Bone marrow (tissue), 2 donors: ENCODE results near the gene ZBTB7B.
A peak's percentile ranks its signal among the peaks of the same experiment; 100 is the strongest.

ENCODE experiments used
- DNase-seq, 2 donors: peaks; one replicate each; lab custom pipeline; 2025; lab: John Stamatoyannopoulos, UW

ZBTB7B gene

DNA sequence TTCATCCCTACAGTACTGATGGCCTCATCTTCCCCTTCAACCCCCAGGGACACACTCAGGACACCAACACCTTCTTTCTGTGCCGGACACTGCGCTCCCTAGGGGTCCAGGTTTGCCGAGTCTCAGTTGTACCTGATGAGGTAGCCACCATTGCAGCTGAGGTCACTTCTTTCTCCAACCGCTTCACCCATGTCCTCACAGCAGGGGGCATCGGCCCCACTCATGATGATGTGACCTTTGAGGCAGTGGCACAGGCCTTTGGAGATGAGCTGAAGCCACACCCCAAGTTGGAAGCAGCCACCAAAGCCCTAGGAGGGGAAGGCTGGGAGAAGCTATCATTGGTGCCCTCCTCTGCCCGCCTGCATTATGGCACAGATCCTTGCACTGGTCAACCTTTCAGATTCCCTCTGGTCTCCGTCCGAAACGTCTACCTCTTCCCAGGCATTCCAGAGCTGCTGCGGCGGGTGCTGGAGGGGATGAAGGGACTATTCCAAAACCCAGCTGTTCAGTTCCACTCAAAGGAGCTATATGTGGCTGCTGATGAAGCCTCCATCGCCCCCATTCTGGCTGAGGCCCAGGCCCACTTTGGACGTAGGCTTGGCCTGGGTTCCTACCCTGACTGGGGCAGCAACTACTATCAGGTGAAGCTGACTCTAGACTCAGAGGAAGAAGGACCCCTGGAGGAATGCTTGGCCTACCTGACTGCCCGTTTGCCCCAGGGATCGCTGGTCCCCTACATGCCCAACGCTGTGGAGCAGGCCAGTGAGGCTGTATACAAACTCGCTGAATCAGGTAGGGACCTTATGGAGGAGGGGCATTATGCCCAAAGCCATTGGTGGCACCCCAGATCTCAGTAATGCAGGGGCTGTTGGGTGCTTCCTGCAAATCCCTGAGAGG, 14.3 kb upstream of the ZBTB7B start:
- no peak for DNase-seq

DNA sequence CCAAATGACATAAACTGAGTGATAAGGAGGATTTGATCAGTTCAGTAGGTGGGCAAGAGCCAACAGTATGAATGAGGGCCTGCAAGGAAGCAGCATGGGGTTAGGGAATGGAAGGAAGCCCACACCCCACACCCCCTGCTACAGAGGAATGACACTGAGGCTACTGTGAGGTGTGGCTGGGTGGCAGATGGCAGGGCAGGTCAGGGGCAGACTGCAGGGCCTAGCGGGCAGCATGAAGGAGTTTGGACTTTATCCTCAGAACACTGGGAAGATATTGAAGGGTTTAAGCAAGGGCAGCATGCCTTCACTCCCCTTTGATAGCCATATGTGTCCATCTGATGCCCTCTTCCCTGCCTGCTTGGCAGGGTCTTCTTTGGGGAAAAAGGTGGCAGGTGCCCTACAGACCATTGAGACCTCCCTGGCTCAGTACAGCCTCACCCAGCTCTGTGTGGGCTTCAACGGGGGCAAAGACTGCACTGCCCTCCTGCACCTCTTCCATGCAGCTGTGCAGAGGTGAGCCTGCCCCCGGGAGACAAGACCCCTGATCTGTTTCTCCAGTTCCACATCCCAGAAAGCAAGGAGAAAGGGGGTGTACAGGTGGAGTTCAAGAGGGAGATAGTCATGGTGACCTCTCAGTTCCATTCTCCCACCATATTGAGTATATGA, 13.3 kb upstream of the ZBTB7B start:
- DNase-seq = no peak

DNA sequence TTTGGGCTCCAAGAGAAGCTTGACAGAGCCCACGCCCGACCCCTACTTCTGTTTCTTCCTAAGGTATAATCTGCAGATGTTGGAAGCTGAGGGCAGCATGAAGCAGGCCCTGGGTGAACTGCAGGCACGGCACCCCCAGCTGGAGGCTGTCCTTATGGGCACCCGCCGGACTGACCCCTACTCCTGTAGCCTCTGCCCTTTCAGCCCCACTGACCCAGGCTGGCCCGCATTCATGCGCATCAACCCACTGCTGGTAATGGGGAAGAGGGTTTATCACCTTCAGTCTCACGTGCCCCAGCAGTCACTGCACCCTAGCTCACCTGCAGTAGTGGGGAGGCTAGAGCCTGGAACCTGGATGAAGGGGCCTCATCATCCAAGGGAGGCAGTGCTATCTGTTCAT, 12.3 kb upstream of the ZBTB7B start:
- no peak for DNase-seq

DNA sequence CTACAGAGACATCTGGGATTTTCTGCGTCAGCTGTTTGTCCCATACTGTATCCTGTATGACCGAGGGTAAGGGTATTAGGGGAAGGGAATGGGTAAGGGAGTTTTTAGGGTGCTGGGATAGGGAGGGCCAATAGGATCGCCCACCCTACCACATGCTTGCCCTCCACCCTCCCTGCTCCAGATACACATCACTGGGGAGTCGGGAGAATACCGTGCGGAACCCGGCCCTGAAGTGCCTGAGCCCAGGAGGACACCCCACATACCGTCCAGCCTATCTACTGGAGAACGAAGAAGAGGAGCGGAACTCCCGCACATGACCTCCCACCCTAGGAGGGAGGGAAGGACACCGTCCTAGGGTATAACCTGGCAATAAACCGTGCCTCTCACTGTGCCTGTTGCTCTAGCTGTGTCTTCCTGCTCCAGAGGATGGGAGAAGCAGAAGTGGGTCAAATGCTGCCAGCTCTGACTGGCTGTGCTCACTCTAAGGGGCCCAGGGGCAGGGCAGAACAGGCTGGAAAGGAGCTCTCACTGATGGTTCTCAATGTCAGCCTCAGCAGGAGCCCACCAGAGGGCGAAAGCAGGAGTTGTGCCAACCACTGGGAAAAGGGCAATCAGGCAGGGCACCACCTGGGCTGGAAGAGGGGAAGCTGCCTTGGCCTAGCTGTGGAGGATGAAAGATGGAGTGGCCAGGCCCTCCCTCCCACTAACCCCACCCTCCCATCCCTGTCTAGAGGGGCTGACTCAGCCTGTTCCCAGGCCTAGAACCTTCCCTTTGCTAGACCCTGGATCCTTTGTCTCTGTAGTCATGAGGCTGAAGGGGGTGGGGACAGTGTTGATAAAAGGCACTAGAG, 9.7 kb upstream of the ZBTB7B start:
- no peak for DNase-seq

DNA sequence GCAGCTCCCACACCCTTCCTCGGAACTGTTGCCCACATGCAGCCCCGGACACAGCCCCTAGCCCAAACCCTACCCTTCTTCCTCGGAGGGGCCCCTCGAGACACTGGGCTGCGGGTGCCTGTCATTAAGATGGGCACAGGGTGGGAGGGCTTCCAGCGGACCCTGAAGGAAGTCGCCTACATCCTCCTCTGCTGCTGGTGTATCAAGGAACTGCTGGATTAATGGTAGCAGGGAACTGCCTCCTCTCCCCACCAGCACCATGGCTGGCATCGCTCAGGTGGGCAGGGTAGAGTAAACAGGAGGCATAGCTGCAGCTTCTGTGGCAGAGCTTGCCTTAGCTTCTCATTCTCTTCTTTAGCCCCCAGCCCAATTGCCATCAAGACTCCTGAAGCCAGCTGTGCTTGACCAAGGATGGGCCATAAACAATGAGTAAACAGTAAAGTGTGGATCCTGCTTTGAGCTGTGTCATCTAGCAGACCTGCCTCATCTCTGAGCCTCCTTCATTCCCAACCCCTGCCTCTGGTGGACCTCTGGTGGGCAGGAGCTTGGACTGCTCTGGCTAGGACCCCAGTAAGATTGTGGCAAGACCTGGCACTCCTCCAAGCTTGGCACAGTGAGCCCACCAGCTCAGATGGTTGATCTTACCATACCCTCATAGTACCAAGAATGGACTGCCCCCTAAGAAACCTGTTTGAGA, 8.9 kb upstream of the ZBTB7B start, which contains the start of gene LENEP:
Gene LENEP, plus strand, starts transcription at position 15 of the 697 bp plus-strand sequence. Its CDS starts 22 bp downstream, at position 37.
- DNase-seq = no peak

DNA sequence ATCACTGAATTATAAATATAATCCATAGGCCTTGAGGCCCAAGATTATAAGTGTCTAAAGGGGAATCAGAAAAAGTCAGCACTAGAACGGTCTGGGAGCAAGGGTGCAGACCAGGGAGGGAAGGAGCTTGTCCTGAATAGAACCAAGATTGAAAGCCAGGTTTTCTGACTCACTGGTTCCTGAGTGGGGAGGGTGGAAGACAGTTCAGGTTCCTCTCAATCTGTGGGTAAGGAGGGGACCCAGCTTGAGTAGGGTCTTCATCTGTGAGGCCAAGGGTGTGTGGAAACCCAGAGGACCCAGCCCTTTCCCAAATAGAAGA, 8.4 kb upstream of the ZBTB7B start:
- DNase-seq = no peak

DNA sequence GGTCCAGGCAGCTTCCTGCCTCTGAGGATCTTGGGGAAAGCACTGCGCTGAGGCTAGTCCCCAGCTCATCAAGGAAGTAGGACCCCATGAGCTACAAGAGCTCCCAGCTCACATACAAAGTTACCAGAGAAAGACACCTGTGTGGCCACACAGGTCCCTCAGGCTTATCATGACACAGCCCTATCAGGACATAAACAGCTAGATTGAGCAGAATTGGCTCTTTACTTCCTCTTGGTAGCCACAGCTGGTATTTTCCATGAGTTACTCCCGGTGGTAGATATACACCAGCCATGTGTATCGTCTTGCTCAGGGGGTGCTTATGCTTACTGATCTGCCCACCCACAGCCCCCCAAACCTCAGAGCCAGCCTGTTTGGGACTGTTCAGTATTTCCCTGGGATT, 8.0 kb upstream of the ZBTB7B start:
- no peak for DNase-seq

DNA sequence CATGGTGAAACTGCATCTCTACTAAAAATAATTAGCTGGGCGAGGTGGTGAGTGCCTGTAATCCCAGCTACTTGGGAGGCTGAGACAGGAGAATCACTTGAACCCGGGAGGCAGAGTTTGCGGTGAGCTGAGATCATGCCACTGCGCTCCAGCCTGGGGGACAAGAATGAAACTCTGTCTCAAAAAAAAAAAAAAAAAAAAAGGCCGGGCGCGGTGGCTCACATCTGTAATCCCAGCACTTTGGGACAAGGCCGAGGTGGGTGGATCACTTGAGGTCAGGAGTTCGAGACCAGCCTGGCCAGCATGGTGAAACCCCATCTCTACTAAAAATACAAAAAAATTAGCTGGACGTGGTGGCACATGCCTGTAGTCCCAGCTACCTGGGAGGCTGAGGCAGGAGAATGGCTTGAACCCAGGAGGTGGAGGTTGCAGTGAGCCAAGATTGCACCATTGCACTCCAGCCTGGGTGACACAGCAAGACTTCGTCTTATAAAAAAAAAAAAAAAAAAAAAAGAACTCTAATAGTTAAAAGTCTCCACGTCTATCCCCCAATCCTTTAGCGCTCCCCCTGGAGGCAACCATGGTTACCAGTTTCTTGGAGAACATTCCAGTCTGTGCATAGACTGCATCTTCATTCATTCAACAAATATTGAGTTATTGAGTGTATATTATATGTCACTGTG, 7.2 kb upstream of the ZBTB7B start:
- DNase-seq = peak in 1 of 2 donors; percentile 31

DNA sequence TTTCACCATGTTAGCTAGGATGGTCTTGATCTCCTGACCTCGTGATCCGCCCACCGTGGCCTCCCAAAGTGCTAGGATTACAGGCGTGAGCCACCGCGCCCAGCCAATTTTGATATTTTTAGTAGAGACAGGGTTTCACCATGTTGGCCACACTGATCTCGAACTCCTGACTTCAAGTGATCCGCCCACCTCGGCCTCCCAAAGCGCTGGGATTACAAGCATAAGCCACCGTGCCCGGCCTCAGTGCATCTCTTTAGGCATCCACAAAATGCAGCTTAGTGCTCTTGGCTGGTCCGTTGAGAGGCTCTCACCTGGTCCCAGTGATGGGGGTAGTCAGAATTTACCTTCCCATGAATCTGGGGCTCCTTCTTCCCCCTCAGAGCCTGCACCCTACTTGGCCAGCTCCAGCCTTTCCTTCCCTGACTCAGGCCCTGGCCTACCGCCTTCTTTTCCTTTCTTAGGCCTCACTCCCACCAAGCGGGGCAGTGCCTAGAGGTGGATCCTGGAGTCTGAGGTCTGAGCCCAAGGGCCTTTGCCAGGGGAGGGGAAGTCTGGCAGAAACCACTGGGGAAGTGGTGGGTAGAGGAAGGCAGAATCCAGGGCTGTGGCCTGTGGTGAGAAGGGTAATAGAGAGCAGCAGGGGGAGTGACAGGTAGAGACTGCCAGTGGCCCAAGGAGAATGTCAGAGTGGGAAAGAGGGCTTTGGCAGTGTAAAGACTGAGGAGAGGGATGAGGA, 5.5 kb upstream of the ZBTB7B start:
- DNase-seq = peak in 1 of 2 donors; percentile 28

DNA sequence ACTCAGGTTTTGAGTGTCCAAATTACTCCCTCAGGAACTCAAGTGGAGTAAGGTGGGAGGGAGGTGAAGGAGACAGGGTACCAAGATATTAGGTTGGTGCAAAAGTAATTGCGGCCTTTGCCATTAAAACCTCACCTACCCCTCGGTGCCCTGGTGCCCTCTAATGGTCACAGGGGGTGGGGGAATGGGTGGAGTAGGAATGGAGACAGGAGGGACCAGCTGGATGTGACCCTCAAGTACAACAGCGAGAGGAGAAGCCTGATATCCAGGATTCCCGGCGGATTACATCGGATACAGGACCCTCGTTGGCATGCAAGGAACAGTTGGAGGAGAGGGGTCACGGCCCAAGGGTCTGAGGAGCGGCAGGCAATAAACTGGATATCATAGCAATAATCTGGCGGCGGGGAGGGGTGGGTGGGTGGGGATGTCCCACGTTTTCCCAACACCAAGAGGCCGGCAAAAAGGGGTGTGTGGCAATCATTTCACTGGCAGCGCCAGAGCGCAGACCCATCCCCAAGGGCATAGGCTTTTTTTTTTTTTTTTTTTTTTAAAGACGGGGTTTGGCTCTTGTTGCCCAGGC, 4.3 kb upstream of the ZBTB7B start:
- no peak for DNase-seq

DNA sequence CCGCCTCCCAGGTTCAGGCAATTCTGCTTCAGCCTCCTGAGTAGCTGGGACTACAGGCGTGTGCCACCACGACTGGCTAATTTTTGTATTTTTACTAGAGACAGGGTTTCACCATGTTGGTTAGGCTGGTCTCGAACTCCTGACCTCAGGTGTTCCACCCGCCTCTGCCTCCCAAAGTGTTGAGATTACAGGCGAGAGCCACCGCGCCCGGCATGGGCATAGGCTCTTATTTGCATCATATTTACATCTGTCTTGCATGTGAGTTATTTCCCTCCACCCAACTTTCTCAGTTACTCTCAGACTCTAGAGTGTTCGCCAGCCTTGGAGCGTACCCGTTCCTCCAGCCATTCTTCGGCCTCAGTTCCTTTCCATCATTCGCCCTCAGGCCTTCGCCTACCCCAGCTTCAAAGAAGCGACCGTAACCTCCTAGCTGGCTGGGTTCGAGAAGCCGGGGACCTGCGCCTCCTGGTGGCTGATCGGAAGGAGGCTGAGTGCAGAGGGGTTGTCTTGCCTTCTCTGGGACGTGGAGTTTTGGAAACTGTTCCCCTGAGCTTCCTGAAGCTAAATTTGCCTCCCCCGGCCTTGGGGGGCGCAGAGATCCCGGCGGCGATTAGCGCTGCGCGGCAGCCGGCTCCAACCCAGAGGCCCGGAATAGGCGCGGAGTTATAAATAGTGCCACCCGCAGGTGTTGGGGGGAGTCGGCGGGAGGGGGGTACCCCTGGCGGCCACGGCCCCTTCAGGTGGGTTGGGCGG, 3.6 kb upstream of the ZBTB7B start:
- DNase-seq = peak; percentile 28 to 77

DNA sequence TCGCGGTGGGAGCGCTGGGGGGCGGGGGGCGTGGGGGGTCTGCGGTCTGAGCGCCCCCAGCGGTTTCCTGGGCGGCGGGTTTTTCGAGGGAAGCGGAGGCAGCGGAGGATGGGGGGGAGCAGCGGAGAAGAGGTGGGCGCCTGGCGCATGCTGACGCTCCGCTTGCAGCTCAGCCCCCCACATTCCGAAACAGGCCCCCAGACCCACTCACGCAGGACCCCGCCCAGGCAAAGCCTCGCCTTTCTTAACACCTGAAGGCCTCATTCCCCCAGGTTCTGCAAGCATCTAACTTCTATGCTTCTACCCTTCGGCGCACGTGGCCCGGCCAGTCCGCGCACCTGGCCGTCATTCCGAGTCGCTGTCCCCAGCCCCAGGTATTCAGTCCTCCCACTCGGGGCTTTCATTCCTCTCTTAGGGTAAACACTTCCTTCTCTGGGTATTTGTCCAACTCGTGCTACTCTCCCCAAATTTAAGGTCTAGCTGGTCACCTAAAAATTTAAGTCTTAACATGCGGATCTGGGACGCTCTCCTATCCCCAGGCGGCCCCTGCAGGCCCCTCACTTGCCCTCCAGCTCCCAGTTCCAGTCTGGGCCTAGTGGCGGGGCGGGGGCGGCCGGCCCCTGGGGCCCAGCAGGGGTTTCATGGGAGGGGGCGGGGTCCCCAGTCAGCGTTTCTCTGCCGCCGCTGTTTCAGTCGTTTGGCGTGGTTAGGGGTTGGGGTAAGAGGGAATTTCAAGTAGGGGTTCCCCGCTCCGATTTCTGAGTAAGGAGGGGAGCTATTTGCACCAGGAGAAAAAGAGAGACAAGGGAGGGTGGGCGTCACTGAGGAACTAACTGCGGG, 2.8 kb upstream of the ZBTB7B start:
- DNase-seq = no peak

DNA sequence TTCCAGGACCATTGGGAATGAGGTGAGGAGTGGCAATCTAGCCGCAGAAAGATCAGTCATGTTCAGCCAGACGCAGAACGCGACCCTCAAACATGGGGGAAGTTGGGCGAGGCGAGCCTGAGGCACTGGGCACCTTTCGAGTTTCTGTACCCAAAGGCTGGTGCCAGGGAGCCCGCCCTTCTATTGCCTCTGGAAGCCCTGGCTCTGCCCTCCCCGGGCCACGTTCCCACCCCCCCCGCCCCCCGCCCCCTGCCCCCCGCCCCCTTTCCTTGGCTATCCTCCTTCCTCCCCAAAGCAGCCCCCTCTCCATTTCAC, 2.2 kb upstream of the ZBTB7B start:
- DNase-seq = no peak

DNA sequence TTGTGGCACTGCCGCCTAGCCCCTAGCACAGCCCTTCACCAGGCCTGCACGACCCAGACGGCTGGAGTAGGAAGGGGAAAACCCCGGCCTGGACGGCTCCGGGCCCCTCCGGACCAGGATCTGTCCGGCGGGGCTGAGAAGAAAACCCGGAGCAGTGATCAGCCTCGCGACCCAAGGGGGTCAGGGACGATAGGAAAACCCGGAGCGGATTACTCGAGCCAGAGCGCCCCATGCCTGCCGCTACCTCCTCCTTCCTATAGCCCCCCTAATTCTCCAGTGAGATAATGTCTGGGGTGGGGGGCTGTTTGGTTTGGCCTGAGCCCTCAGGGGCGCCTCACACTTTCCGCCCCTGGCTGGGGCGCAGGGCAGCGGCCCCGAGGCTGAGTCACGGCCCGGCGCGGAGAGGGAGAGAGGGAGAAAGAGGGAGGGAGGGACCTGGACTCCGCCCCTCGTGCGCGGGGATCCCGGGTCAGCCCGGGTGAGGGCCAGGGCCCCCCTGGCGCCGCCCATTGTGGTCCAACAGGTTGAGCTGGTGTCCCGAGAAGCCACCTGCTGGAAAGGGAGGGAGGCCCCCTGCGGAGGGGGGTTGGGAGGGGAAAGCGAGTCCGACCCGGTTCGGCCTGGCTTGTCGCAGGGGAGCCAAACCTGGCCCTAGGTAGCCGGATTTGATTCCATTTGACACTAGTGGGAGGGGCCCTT, 1.7 kb upstream of the ZBTB7B start:
- peak; percentile 75 to 85 for DNase-seq

DNA sequence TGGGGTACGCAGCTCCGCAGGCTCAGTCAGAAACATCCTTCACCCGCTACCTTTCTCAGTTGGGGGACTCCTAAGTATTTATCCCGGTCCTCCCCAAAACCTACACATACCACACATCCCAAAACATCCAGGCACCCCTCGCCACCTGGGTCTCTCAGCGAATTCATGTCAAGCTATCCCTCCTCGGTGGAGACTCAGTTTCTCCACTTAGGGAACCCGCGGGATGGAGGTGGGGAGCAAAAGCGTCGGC, 1.3 kb upstream of the ZBTB7B start:
- DNase-seq = peak in 1 of 2 donors; percentile 42

DNA sequence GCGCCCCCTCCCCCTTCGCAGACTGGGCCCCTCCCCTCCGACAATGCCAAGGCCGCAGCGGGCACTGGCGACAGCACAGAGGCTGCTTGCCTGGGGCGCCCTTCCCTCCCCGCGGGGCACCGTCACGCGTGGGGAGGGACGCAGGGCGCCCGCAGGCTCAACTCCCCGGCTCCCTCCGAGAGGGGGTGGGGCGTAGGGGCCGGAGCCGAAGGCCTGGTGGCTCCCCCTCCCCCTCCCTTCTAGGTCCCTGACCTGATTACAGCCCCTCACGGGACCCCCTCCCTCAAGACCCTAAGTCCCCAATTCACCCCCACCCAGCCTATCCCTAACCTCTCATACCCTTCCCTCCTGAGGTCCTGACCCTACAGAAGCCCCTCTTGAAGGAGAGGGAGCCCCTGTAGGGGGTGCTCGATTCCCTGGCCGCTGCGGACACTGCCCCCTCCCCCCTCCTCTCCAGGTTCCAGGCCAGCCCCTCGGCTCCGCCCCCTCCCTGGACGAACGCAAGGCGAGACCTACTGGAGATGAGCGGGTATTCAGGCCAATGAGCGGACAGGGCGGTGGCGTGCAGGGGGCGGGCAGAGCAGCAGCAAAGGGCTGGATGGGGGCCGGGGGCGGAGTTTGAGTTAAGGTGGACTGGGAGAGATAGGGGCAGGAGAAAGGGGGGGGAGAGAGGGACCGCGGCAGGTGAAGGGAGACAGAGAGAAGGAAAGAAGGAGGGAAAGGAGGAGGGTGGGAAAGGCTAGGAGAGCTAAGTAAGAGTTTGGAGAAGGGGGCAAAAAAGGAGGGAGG, 733 bp upstream of the ZBTB7B start:
- DNase-seq = peak; percentile 93 to 99

DNA sequence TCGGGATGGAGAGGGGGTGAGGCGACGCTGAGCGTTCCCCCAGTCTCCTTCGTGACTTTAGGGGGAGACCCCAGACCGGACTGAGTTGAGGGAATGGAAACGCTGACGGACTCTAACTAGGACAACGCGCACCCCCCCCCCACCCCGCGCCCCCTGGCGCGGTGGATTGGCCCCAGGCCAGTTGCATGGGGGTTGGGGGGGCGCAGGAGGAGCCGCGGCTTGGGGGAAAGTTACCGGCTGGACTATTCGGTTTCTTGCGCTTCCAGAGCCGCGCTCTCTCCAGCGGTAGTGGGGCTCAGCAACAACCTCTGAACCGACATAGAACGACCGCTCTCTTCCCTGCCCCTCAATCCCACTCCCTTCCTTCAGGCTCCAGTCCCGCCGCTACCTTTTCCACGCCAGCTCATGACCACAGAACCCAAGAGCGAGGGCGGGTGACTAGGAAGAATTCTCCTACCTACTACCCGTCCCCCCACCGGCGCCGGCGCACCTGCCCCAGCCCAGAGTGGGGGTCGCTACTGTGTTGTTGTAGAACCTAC, 694 bp downstream of the ZBTB7B start:
- no peak for DNase-seq
